Keratinocyte (primary cell): ENCODE results near the gene SETD6. TPM values are rescaled to one million over a fixed set of nuclear protein-coding genes. Genes with fewer than 3 reads are reported as not detected.

Experiments used
- DNase-seq: peaks from one replicate; pipeline ENCODE4 v3.0.0-alpha.2; 2011; ENCODE audit warnings: low read depth, missing footprints, low spot score
- FAIRE-seq: peaks from 2 replicates; lab custom pipeline; 2011; peaks lifted over from hg19 to GRCh38; lab: Jason Lieb, UNC
- H2AFZ ChIP-seq: 2 replicates; pipeline ENCODE4 v1.6.0; 2012; ENCODE audit warnings: low read length, control low read depth, inconsistent platforms; ENCODE audit not compliant: control insufficient read depth
- H3K27ac ChIP-seq: 2 replicates; pipeline ENCODE4 v1.5.1; 2011; ENCODE audit warnings: low read length; ENCODE audit not compliant: control insufficient read depth, insufficient read depth
- H3K27me3 ChIP-seq: 3 replicates; pipeline ENCODE4 v1.6.0; 2011; ENCODE audit warnings: low read length; ENCODE audit not compliant: control insufficient read depth, insufficient read depth; ENCODE audit errors: extremely low read depth
- H3K36me3 ChIP-seq, 2 experiments: 2 replicates in 1 of 2; 3 replicates in 1 of 2; pipeline ENCODE4 v1.5.1; 2011; ENCODE audit warnings: low read length in 2 of 2, mild to moderate bottlenecking in 1 of 2; ENCODE audit not compliant: control insufficient read depth in 2 of 2, insufficient read depth in 2 of 2; ENCODE audit errors: extremely low read depth in 1 of 2
- H3K4me1 ChIP-seq: 3 replicates; pipeline ENCODE4 v1.5.1; 2011; ENCODE audit warnings: low read length; ENCODE audit not compliant: control insufficient read depth, insufficient read depth; ENCODE audit errors: extremely low read depth
- H3K4me2 ChIP-seq: 3 replicates; pipeline ENCODE4 v1.6.0; 2011; ENCODE audit warnings: low read depth, low read length; ENCODE audit not compliant: control insufficient read depth, insufficient read depth; ENCODE audit errors: extremely low read depth
- H3K4me3 ChIP-seq, 3 experiments: fragments of 200-600 bp in 1 of 3; sonication (generic) in 1 of 3; 2 replicates in 2 of 3; 3 replicates in 1 of 3; pipeline ENCODE4 v1.5.1; 2011 to 2016; ENCODE audit warnings: low read length in 3 of 3, mild to moderate bottlenecking in 3 of 3, control low read depth in 2 of 3, inconsistent platforms in 1 of 3, low read depth in 1 of 3, mixed read lengths in 1 of 3, mixed run types in 1 of 3, moderate library complexity in 1 of 3; ENCODE audit not compliant: control insufficient read depth in 2 of 3, insufficient read depth in 2 of 3; ENCODE audit errors: extremely low read depth in 1 of 3
- H3K79me2 ChIP-seq: 2 replicates; pipeline ENCODE4 v1.6.0; 2012; ENCODE audit warnings: low read length; ENCODE audit not compliant: control insufficient read depth, insufficient read depth
- H3K9ac ChIP-seq: 3 replicates; pipeline ENCODE4 v1.6.0; 2011; ENCODE audit warnings: low read length; ENCODE audit not compliant: control insufficient read depth, insufficient read depth; ENCODE audit errors: extremely low read depth
- H3K9me1 ChIP-seq: 3 replicates; pipeline ENCODE4 v1.6.0; 2011; ENCODE audit warnings: low read length; ENCODE audit not compliant: control insufficient read depth, insufficient read depth; ENCODE audit errors: extremely low read depth
- H3K9me3 ChIP-seq: 2 replicates; pipeline ENCODE4 v1.5.1; 2012; ENCODE audit warnings: low read depth, low read length; ENCODE audit not compliant: control insufficient read depth
- H4K20me1 ChIP-seq: 3 replicates; pipeline ENCODE4 v1.6.0; 2011; ENCODE audit warnings: low read length; ENCODE audit not compliant: control insufficient read depth, insufficient read depth; ENCODE audit errors: extremely low read depth
- EZH2 ChIP-seq: IDR thresholded peaks from one replicate; pipeline ENCODE4 v1.6.1; 2012; ENCODE audit warnings: inconsistent platforms, mild to moderate bottlenecking, low read length, moderate library complexity
- dilution Hi-C: fragments of 300-500 bp; cut with MboI; formaldehyde crosslinking; loops from one replicate; pipeline ENCODE4 v1.7.0; 2020; ENCODE audit warnings: low sequenced_read_pairs; ENCODE audit not compliant: extremely low pct_ligation_motif_present
- polyA plus RNA-seq, 5 experiments: library from polyadenylated mRNA; depleted of rRNA in 3 of 5; stranded (reverse) in 3 of 5; stranded (forward) in 1 of 5; unstranded in 1 of 5; fragments of >200 nt; gene quantifications; 1 replicate in 1 of 5; 2 replicates in 3 of 5; 3 replicates in 1 of 5; pipeline versions ENCODE4 v1.2.1 to v1.2.3, GENCODE V29; 2011 to 2012; ENCODE audit warnings: missing spikeins in 2 of 5, low read depth in 1 of 5, low replicate concordance in 1 of 5
- TF ChIP-seq, protein P1 (sequence below), 3 experiments: IDR thresholded peaks in 1 of 3; conservative IDR thresholded peaks in 1 of 3; optimal IDR thresholded peaks in 1 of 3; 2 replicates in 2 of 3; 3 replicates in 1 of 3; pipeline versions ENCODE3 to v1.5.1; 2011; ENCODE audit warnings: low read length in 3 of 3, mild to moderate bottlenecking in 3 of 3, moderate library complexity in 2 of 3, control low read depth in 1 of 3, inconsistent platforms in 1 of 3; ENCODE audit not compliant: insufficient read depth in 2 of 3; ENCODE audit errors: extremely low read depth in 1 of 3

The SETD6 gene
- polyA plus RNA-seq, 1 donor (not counting 4 experiments of a cell fraction or from before 2014, with no cell fraction given), result 13.5 TPM

GRCh38 chr16:58495521-58496331 lies 19.6 kb upstream of the SETD6 start:
- Histone ChIP-seq H3K4me1 (no peaks in the 10 kb centered on the region), H2AFZ (no peak overlapping the region), H3K9me1 (no peaks in the 10 kb centered on the region), H3K27me3 (peaks cover 14% of the 10 kb centered on the region), H3K36me3 (no peaks in the 10 kb centered on the region), H3K4me3 (no peak overlapping the region), H3K79me2 (no peaks in the 10 kb centered on the region), H3K9ac (no peak overlapping the region), H4K20me1 (no peaks in the 10 kb centered on the region), H3K9me3 (no peaks in the 10 kb centered on the region), H3K27ac (no peak overlapping the region), H3K4me2 (no peak overlapping the region)
- DNase-seq, result no peak
- dilution Hi-C loops, result no loop called here
- FAIRE-seq, result no peak
- TF ChIP-seq, protein P1, sequence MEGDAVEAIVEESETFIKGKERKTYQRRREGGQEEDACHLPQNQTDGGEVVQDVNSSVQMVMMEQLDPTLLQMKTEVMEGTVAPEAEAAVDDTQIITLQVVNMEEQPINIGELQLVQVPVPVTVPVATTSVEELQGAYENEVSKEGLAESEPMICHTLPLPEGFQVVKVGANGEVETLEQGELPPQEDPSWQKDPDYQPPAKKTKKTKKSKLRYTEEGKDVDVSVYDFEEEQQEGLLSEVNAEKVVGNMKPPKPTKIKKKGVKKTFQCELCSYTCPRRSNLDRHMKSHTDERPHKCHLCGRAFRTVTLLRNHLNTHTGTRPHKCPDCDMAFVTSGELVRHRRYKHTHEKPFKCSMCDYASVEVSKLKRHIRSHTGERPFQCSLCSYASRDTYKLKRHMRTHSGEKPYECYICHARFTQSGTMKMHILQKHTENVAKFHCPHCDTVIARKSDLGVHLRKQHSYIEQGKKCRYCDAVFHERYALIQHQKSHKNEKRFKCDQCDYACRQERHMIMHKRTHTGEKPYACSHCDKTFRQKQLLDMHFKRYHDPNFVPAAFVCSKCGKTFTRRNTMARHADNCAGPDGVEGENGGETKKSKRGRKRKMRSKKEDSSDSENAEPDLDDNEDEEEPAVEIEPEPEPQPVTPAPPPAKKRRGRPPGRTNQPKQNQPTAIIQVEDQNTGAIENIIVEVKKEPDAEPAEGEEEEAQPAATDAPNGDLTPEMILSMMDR (optimal IDR thresholded peaks at IDR 0.05 in 1 of 3, IDR thresholded peaks at IDR 0.05 in 1 of 3, conservative IDR thresholded peaks at IDR 0.05 in 1 of 3; ENCODE audit: extremely low read depth in 1 of 3, insufficient read depth in 2 of 3, low read length in 3 of 3), result no peak
- TF ChIP-seq EZH2, result no peak

DNA sequence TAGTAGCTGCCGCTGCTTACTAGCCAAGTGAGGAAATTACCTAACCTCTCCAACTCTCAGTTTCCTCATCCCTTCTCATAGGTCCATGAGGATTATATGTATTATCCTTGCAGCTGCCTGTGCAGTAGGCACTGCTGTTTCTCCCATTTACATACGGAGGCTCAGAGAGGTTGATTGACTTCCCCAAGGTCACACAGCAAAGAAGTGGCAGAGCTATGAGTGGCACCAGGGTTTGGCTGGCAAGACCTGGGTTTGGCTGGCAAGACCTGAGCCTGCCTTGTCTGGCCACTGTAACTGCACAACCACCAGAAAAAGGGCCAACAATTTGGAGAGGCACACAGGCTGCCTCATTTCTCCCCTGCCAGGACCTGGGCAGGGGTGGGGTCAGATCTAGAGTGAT lies 17.8 kb upstream of the SETD6 start:
- Histone ChIP-seq H3K4me1 (peaks cover 3% of the 10 kb centered on the region), H3K9me3 (no peaks in the 10 kb centered on the region), H2AFZ (no peak overlapping the region), H3K9me1 (no peaks in the 10 kb centered on the region), H3K36me3 (no peaks in the 10 kb centered on the region), H3K4me2 (no peak overlapping the region), H3K9ac (no peak overlapping the region), H3K79me2 (no peaks in the 10 kb centered on the region), H3K27ac (no peak overlapping the region), H3K27me3 (peaks cover 29% of the 10 kb centered on the region), H4K20me1 (no peaks in the 10 kb centered on the region), H3K4me3 (no peak overlapping the region)
- TF ChIP-seq, protein P1 (optimal IDR thresholded peaks at IDR 0.05 in 1 of 3, IDR thresholded peaks at IDR 0.05 in 1 of 3, conservative IDR thresholded peaks at IDR 0.05 in 1 of 3; ENCODE audit: extremely low read depth in 1 of 3, insufficient read depth in 2 of 3, low read length in 3 of 3), result no peak
- TF ChIP-seq EZH2, result no peak
- DNase-seq (no peak), FAIRE-seq (no peak)
- dilution Hi-C loops, result no loop called here
